SIG-M5 (cell line): ENCODE data around the gene RAB11FIP4.

Experiments used
- DNase-seq: peaks from one replicate; lab custom pipeline; 2025; lab: John Stamatoyannopoulos, UW

Gene RAB11FIP4

GRCh38 chr17:31460226-31460721 is 68.8 kb downstream of the RAB11FIP4 start:
- DNase-seq, result no peak

- no peak for DNase-seq
Observed at GRCh38 chr17:31461227-31461810, 69.8 kb downstream of the RAB11FIP4 start.

GRCh38 chr17:31462261-31462660 is 70.8 kb downstream of the RAB11FIP4 start:
- no peak for DNase-seq

GRCh38 chr17:31466096-31466760 is 74.8 kb downstream of the RAB11FIP4 start:
- no peak for DNase-seq

GRCh38 chr17:31467502-31468256 is 76.2 kb downstream of the RAB11FIP4 start:
- DNase-seq, result no peak

GRCh38 chr17:31469959-31470358 is 78.5 kb downstream of the RAB11FIP4 start:
- DNase-seq, result no peak

- DNase-seq, result no peak
Observed at GRCh38 chr17:31470592-31470991, 79.1 kb downstream of the RAB11FIP4 start.

- DNase-seq, result no peak
Observed at GRCh38 chr17:31472137-31472536, 80.7 kb downstream of the RAB11FIP4 start.

- DNase-seq, result no peak
Observed at GRCh38 chr17:31475378-31476162, 84.1 kb downstream of the RAB11FIP4 start.

GRCh38 chr17:31476525-31477416 is 85.3 kb downstream of the RAB11FIP4 start:
- no peak for DNase-seq

- DNase-seq, result no peak
Observed at GRCh38 chr17:31477417-31478055, 86.1 kb downstream of the RAB11FIP4 start.

- DNase-seq, result no peak
Observed at GRCh38 chr17:31479062-31479408, 87.6 kb downstream of the RAB11FIP4 start.

- no peak for DNase-seq
Observed at GRCh38 chr17:31479524-31479923, 88.0 kb downstream of the RAB11FIP4 start.

GRCh38 chr17:31480067-31480466 is 88.6 kb downstream of the RAB11FIP4 start:
- DNase-seq, result no peak

- no peak for DNase-seq
Observed at GRCh38 chr17:31480904-31481782, 89.7 kb downstream of the RAB11FIP4 start.

- no peak for DNase-seq
Observed at GRCh38 chr17:31481783-31482081, 90.3 kb downstream of the RAB11FIP4 start.

GRCh38 chr17:31484821-31485220 is 93.3 kb downstream of the RAB11FIP4 start:
- DNase-seq, result no peak

GRCh38 chr17:31486351-31487062 is 95.0 kb downstream of the RAB11FIP4 start:
- DNase-seq, result no peak

- DNase-seq, result no peak
Observed at GRCh38 chr17:31487063-31487647, 95.7 kb downstream of the RAB11FIP4 start.
